ENCODE data around the gene SSNA1. TPM values are rescaled to one million over a fixed set of nuclear protein-coding genes. Genes with fewer than 3 reads are reported as not detected.

SSNA1 gene
- total RNA-seq, 1 donor from 2014 or later: 52.7 TPM

DNA sequence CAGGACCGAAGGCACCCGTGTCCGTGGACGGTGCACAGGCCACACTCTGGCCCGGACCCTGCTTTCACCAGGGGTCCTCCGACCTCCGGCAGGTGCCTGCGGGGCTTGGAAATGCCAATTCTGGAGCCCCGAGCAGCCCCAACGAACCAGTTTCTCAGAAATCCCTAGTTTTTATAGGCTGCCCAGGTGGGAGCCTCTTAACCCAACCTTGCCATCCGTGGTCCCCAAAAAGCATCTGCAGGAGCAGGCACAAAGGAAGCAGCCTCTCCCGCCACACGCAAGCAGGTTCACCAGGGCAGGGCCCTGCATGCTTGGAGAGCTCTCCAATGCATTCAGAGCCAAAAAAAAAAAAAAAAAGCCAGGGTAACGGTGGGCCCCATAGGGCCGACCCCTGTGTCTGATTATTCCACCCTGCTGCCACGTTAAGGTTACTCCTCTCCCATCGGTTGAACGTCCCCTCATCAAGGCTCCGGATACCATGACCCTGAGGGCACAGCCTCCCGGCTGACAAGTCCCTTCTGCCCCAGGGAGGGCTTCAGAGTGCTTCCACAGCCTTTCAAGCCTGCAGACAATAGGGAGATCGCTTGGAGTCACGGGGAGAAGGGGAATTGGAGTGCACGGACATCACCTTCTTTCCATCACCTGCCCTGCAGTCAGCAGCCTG lies 12.9 kb downstream of the SSNA1 start:
- H2AFZ ChIP-seq (ENCODE audit: low read depth, low read length): peak overlapping the region; percentile 82
- no peaks in the 10 kb centered on the region for H3K36me3 Mint-ChIP-seq (ENCODE audit: low read depth, unreplicated experiment)
- FAIRE-seq (no peak), DNase-seq (ENCODE audit: low read depth) (no peak)
- H3K27ac Mint-ChIP-seq (ENCODE audit: unreplicated experiment): no peak overlapping the region
- H3K9me3 Mint-ChIP-seq (ENCODE audit: unreplicated experiment): no peaks in the 10 kb centered on the region
- H3K4me3 Mint-ChIP-seq (ENCODE audit: unreplicated experiment): peak overlapping the region; percentile 81
- no peaks in the 10 kb centered on the region for H3K27me3 ChIP-seq (ENCODE audit: insufficient read depth, low read length)
- H3K36me3 ChIP-seq (ENCODE audit: insufficient read depth, low read length): no peaks in the 10 kb centered on the region
- peaks cover 36% of the 10 kb centered on the region for H3K4me1 ChIP-seq (ENCODE audit: insufficient read depth, low read length)
- H3K27me3 Mint-ChIP-seq (ENCODE audit: low read depth, unreplicated experiment): no peaks in the 10 kb centered on the region
- H3K4me1 Mint-ChIP-seq (ENCODE audit: low read depth, unreplicated experiment): peaks cover 11% of the 10 kb centered on the region
- peak overlapping the region; percentile 85 for H3K4me2 ChIP-seq (ENCODE audit: low read length)
- H3K9me3 ChIP-seq (ENCODE audit: insufficient read depth, low read depth, low read length): no peaks in the 10 kb centered on the region
- no peak overlapping the region for H3K27ac ChIP-seq (ENCODE audit: low read depth, low read length)
- H4K20me1 ChIP-seq (ENCODE audit: insufficient read depth, low read length): peaks cover 40% of the 10 kb centered on the region
- TF ChIP-seq, protein P1, sequence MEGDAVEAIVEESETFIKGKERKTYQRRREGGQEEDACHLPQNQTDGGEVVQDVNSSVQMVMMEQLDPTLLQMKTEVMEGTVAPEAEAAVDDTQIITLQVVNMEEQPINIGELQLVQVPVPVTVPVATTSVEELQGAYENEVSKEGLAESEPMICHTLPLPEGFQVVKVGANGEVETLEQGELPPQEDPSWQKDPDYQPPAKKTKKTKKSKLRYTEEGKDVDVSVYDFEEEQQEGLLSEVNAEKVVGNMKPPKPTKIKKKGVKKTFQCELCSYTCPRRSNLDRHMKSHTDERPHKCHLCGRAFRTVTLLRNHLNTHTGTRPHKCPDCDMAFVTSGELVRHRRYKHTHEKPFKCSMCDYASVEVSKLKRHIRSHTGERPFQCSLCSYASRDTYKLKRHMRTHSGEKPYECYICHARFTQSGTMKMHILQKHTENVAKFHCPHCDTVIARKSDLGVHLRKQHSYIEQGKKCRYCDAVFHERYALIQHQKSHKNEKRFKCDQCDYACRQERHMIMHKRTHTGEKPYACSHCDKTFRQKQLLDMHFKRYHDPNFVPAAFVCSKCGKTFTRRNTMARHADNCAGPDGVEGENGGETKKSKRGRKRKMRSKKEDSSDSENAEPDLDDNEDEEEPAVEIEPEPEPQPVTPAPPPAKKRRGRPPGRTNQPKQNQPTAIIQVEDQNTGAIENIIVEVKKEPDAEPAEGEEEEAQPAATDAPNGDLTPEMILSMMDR (IDR thresholded peaks at IDR 0.05; ENCODE audit: insufficient read depth, low read depth, low read length): no peak
- TF ChIP-seq EZH2 (IDR thresholded peaks at IDR 0.05; ENCODE audit: insufficient read depth, low read length): no peak
- peak overlapping the region; percentile 67 for H3K4me3 ChIP-seq (ENCODE audit: insufficient read depth, low read depth, low read length)
- peak overlapping the region; percentile 68 for H3K9ac ChIP-seq (ENCODE audit: low read length)
- peaks cover 68% of the 10 kb centered on the region for H3K79me2 ChIP-seq (ENCODE audit: insufficient read depth, low read length)

DNA sequence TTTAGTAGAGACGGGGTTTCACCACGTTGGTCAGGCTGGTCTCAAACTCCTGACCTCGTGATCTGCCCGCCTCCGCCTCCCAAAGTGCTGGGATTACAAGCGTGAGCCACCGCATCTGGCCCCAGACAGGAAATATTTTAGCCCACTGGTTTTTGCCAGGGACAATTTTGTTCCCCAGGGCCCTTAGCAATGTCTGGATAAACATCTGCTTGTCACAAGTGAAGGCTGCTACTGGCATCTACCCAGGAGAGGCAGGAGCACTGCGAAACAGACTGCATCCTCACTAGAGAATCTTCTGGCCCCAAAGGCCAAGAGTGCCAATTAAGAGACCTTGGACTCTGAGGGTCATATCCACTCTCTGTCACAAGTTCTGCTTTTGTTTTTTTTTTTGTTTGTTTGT lies 14.5 kb downstream of the SSNA1 start:
- Histone ChIP-seq H3K79me2 (ENCODE audit: insufficient read depth, low read length) (peaks cover 69% of the 10 kb centered on the region), H3K9me3 (ENCODE audit: insufficient read depth, low read depth, low read length) (no peaks in the 10 kb centered on the region), H3K4me1 (ENCODE audit: insufficient read depth, low read length) (peaks cover 39% of the 10 kb centered on the region), H3K9ac (ENCODE audit: low read length) (no peak overlapping the region), H4K20me1 (ENCODE audit: insufficient read depth, low read length) (peaks cover 27% of the 10 kb centered on the region), H3K27ac (ENCODE audit: low read depth, low read length) (no peak overlapping the region), H3K36me3 (ENCODE audit: insufficient read depth, low read length) (no peaks in the 10 kb centered on the region), H3K27me3 (ENCODE audit: insufficient read depth, low read length) (no peaks in the 10 kb centered on the region), H2AFZ (ENCODE audit: low read depth, low read length) (no peak overlapping the region), H3K4me2 (ENCODE audit: low read length) (peak overlapping the region; percentile 7), H3K4me3 (ENCODE audit: insufficient read depth, low read depth, low read length) (no peak overlapping the region)
- no peaks in the 10 kb centered on the region for H3K27me3 Mint-ChIP-seq (ENCODE audit: low read depth, unreplicated experiment)
- TF ChIP-seq EZH2 (IDR thresholded peaks at IDR 0.05; ENCODE audit: insufficient read depth, low read length): no peak
- no peak for DNase-seq (ENCODE audit: low read depth)
- no peak for FAIRE-seq
- H3K27ac Mint-ChIP-seq (ENCODE audit: unreplicated experiment): no peak overlapping the region
- peak overlapping the region; percentile 14 for H3K4me3 Mint-ChIP-seq (ENCODE audit: unreplicated experiment)
- no peaks in the 10 kb centered on the region for H3K9me3 Mint-ChIP-seq (ENCODE audit: unreplicated experiment)
- peaks cover 2% of the 10 kb centered on the region for H3K36me3 Mint-ChIP-seq (ENCODE audit: low read depth, unreplicated experiment)
- peaks cover 17% of the 10 kb centered on the region for H3K4me1 Mint-ChIP-seq (ENCODE audit: low read depth, unreplicated experiment)

DNA sequence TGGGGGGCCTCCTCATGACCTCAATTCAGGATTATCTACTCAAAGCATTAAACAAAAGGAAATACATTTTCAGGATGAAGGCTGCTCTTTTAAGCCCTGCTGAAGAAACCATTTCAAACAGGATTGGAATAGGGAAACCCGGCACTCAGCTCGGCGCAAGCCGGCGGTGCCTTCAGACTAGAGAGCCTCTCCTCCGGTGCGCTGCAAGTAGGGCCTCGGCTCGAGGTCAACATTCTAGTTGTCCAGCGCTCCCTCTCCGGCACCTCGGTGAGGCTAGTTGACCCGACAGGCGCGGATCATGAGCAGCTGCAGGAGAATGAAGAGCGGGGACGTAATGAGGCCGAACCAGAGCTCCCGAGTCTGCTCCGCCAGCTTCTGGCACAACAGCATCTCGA lies 16.3 kb downstream of the SSNA1 start:
- Histone ChIP-seq H3K4me2 (ENCODE audit: low read length) (peak overlapping the region; percentile 98), H3K9me3 (ENCODE audit: insufficient read depth, low read depth, low read length) (no peaks in the 10 kb centered on the region), H3K27me3 (ENCODE audit: insufficient read depth, low read length) (no peaks in the 10 kb centered on the region), H3K9ac (ENCODE audit: low read length) (peak overlapping the region; percentile 97), H3K27ac (ENCODE audit: low read depth, low read length) (peak overlapping the region; percentile 85), H3K4me1 (ENCODE audit: insufficient read depth, low read length) (peaks cover 23% of the 10 kb centered on the region), H2AFZ (ENCODE audit: low read depth, low read length) (peak overlapping the region; percentile 83), H3K4me3 (ENCODE audit: insufficient read depth, low read depth, low read length) (peak overlapping the region; percentile 90), H3K79me2 (ENCODE audit: insufficient read depth, low read length) (peaks cover 53% of the 10 kb centered on the region), H3K36me3 (ENCODE audit: insufficient read depth, low read length) (no peaks in the 10 kb centered on the region), H4K20me1 (ENCODE audit: insufficient read depth, low read length) (peaks cover 10% of the 10 kb centered on the region)
- FAIRE-seq: no peak
- Mint-ChIP-seq H3K27me3 (ENCODE audit: low read depth, unreplicated experiment) (no peaks in the 10 kb centered on the region), H3K9me3 (ENCODE audit: unreplicated experiment) (no peaks in the 10 kb centered on the region), H3K36me3 (ENCODE audit: low read depth, unreplicated experiment) (peaks cover 2% of the 10 kb centered on the region), H3K4me3 (ENCODE audit: unreplicated experiment) (peak overlapping the region; percentile 95), H3K27ac (ENCODE audit: unreplicated experiment) (peak overlapping the region; percentile 89), H3K4me1 (ENCODE audit: low read depth, unreplicated experiment) (peaks cover 14% of the 10 kb centered on the region)
- DNase-seq (ENCODE audit: low read depth): no peak
- TF ChIP-seq, protein P1 (IDR thresholded peaks at IDR 0.05; ENCODE audit: insufficient read depth, low read depth, low read length): no peak
- no peak for TF ChIP-seq EZH2 (IDR thresholded peaks at IDR 0.05; ENCODE audit: insufficient read depth, low read length)
